ENCODE data around the gene GNAT2. TPM values are rescaled to one million over a fixed set of nuclear protein-coding genes. Genes with fewer than 3 reads are reported as not detected.

Gene GNAT2
- total and polyA plus RNA-seq, 7 donors = 0.10 TPM; not detected in 6

GRCh38 chr1:109627692-109628399 lies 8.4 kb upstream of the GNAT2 start:
- Histone ChIP-seq H3K36me3 (peaks cover 13 to 50% (median 31%) of the 10 kb centered on the region in 4 donors), H3K4me3 (no peak overlapping the region), H3K27me3 (no peaks in the 10 kb centered on the region), H3K9me3 (no peaks in the 10 kb centered on the region), H3K27ac (no peak overlapping the region), H3K4me1 (peaks cover 0 to 25% (median 17%) of the 10 kb centered on the region in 4 donors)
- WGBS, 2 donors = 93 to 95% methylated on average over 23 of the region's 23 CpGs
- intact Hi-C loops (cut with DNase I) = no loop called here
- DNase-seq = no peak
- TF ChIP-seq POLR2AphosphoS5 (IDR thresholded peaks at IDR 0.05) (no peak), EP300 (IDR thresholded peaks at IDR 0.05) (no peak), CTCF (IDR thresholded peaks at IDR 0.05) (no peak), POLR2A (IDR thresholded peaks at IDR 0.05) (no peak)

- H3K4me3 ChIP-seq = no peak overlapping the region
- H3K36me3 ChIP-seq = peaks cover 13 to 50% (median 31%) of the 10 kb centered on the region in 4 donors
- H3K27ac ChIP-seq = no peak overlapping the region
- peaks cover 0 to 27% (median 19%) of the 10 kb centered on the region in 4 donors for H3K4me1 ChIP-seq
- intact Hi-C loops (cut with DNase I) = no loop called here
- 92 to 96% methylated on average over 21 of the region's 21 CpGs for WGBS, 2 donors
- TF ChIP-seq EP300 (IDR thresholded peaks at IDR 0.05) (no peak), CTCF (IDR thresholded peaks at IDR 0.05) (no peak), POLR2AphosphoS5 (IDR thresholded peaks at IDR 0.05) (no peak), POLR2A (IDR thresholded peaks at IDR 0.05) (no peak)
- no peaks in the 10 kb centered on the region for H3K9me3 ChIP-seq
- no peak for DNase-seq
- no peaks in the 10 kb centered on the region for H3K27me3 ChIP-seq
These were observed 7.4 kb upstream of the GNAT2 start for GRCh38 chr1:109626682-109627408.

GRCh38 chr1:109625601-109626560 lies 6.5 kb upstream of the GNAT2 start:
- no peaks in the 10 kb centered on the region for H3K27me3 ChIP-seq
- DNase-seq = no peak
- H3K4me3 ChIP-seq = no peak overlapping the region
- H3K36me3 ChIP-seq = peaks cover 13 to 43% (median 28%) of the 10 kb centered on the region in 4 donors
- no peak for TF ChIP-seq EP300 (IDR thresholded peaks at IDR 0.05)
- TF ChIP-seq CTCF (IDR thresholded peaks at IDR 0.05) = no peak
- TF ChIP-seq POLR2AphosphoS5 (IDR thresholded peaks at IDR 0.05) = no peak
- TF ChIP-seq POLR2A (IDR thresholded peaks at IDR 0.05) = no peak
- intact Hi-C loops (cut with DNase I) = no loop called here
- no peaks in the 10 kb centered on the region for H3K9me3 ChIP-seq
- H3K4me1 ChIP-seq = peaks cover 0 to 36% (median 27%) of the 10 kb centered on the region in 4 donors
- H3K27ac ChIP-seq = peak overlapping the region in 2 of 4 donors; percentile 20 to 32
- WGBS, 2 donors = 87% methylated on average over 32 of the region's 32 CpGs

- Histone ChIP-seq H3K4me3 (no peak overlapping the region), H3K27me3 (no peaks in the 10 kb centered on the region), H3K27ac (peak overlapping the region in 2 of 4 donors; percentile 20 to 32), H3K9me3 (no peaks in the 10 kb centered on the region), H3K4me1 (peaks cover 0 to 39% (median 29%) of the 10 kb centered on the region in 4 donors), H3K36me3 (peaks cover 13 to 40% (median 28%) of the 10 kb centered on the region in 4 donors)
- no peak for DNase-seq
- intact Hi-C loops (cut with DNase I) = no loop called here
- TF ChIP-seq POLR2AphosphoS5 (IDR thresholded peaks at IDR 0.05) (no peak), CTCF (IDR thresholded peaks at IDR 0.05) (no peak), EP300 (IDR thresholded peaks at IDR 0.05) (no peak), POLR2A (IDR thresholded peaks at IDR 0.05) (no peak)
- WGBS, 2 donors = 90 to 91% methylated on average over 16 of the region's 16 CpGs
These were observed 5.8 kb upstream of the GNAT2 start for GRCh38 chr1:109625176-109625575.
